Inferior parietal cortex (tissue), 1 donor: ENCODE results near the gene GOLGA6L1.
"Not testable (repeated sequence)": the region's sequence is repeated elsewhere in the genome, so short reads cannot be mapped to it uniquely, and the experiment has no call there.

Experiments
- DNase-seq: peaks from one replicate; pipeline ENCODE4 v3.0.0-alpha.2; 2016; ENCODE audit errors: extremely low spot score

Gene GOLGA6L1, protein sequence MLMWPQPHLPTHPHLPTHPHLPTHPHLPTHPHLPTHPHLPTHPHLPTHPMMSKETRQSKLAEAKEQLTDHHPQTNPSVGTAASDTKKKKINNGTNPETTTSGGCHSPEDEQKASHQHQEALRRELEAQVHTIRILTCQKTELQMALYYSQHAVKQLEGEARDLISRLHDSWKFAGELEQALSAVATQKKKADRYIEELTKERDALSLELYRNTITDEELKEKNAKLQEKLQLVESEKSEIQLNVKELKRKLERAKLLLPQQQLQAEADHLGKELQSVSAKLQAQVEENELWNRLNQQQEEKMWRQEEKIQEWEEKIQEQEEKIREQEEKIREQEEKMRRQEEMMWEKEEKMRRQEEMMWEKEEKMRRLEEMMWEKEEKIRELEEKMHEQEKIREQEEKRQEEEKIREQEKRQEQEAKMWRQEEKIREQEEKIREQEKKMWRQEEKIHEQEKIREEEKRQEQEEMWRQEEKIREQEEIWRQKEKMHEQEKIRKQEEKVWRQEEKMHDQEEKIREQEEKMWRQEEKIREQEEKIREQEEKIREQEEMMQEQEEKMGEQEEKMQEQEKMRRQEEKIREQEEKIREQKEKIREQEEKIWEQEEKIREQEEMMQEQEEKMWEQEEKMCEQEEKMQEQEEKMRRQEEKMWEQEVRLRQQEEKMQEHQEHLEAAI

DNA sequence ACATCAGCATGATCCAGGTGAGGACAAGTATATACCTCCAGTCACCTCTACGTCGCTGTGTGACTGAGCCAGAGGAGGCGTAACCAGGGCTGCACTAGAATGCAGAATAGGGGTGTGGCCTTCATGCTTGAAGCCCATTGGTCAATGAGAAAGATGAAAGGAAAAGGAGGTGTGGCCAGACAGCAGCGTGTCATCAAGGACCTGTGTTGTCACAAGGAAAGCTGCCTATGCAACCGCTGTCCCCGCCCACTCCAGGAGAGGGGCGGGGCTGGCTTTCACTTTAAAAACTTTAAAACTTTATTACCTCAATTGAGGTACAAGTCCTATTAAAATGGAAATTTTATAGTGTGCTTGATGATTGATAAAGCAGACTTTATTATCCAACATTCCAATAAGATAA lies at the start of gene GOLGA6L1:
GOLGA6L1 (minus strand) TSS at position 101 of the 400 bp plus-strand sequence; CDS start at position 10, 91 bp downstream.
- not testable (repeated sequence) for DNase-seq

DNA sequence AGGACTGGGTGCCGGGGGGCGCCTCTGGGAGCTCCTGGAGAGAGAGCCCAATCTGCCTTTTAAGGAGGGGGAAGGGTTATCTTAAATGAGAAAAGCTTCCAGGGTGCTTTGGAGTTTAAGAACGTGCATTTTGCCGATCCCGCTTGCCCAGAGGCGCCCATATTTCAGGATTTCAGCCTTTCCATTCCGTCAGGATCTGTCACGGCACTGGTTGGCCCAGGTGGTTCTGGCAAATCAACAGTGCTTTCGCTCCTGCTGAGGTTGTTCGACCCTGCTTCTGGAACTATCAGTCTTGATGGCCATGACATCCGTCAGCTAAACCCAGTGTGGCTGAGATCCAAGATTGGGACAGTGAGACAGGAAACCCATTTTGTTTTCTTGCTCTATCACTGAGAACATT lies 44.6 kb upstream of the GOLGA6L1 start:
- not testable (repeated sequence) for DNase-seq

GRCh38 chr15:23180547-23180927 lies 43.9 kb upstream of the GOLGA6L1 start:
- DNase-seq, result not testable (repeated sequence)

GRCh38 chr15:23179768-23180546 lies 43.3 kb upstream of the GOLGA6L1 start:
- DNase-seq, result not testable (repeated sequence)

GRCh38 chr15:23176683-23177082 lies 40.1 kb upstream of the GOLGA6L1 start:
- DNase-seq, result not testable (repeated sequence)

DNA sequence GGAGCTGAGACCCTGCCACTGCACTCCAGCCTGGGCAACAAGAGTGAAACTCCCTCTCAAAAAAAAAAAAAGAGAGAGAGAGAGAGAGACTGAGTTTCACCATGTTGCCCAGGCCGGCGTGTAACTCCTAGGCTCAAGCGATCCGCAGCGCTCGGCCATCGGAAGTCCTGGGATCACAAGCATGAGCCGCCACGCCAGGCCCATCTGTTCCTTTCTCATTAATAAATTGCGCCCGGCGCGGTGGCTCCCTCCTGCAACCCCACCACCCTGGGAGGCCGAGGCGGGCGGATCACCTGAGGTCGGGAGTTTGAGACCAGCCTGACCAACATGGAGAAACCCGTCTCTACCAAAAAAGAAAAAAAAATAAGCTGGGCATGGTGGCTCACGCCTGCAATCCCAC lies 39.0 kb upstream of the GOLGA6L1 start:
- not testable (repeated sequence) for DNase-seq

DNA sequence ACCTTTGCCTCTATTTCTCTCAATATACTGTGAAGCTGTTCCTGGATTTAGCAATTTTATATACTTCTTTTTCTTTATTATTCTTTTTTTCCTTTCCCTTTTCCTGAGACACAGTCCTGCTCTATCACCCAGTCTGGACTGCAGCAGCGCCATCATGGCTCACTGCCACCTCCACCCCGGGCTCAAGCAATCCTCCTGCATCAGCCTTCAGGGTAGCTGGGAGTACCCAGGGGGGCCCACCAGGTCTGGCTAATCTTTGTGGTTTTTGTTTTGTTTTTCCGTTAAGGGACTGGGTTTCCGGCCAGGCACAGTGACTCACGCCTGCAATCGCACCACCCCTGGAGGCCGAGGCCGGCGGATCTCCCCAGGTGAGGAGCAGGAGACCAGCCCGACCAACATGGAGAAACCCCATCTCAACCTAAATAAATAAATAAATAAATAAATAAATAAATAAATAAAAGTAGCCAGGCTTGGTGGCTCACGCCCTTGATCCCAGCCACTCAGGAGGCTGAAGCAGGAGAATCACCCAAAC lies 38.1 kb upstream of the GOLGA6L1 start:
- DNase-seq, result not testable (repeated sequence)

DNA sequence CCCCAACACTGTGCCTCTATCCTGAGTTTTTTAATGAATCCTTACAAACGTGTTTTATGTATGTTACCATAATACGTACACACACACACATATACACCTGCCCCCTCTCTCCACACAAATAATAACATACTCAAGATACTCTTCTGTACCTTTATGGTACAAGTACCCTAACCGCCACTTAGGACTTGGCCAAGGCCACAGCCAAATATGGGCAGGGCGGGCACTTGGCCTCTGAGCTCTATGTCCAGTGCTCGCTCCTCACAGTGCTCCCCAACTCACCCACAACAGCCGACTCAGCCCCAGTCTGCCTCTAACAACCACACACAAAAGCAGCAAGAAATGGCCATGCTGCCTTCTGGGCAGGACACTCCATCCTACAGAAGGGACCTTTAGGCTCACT lies 3.8 kb downstream of the GOLGA6L1 start:
- not testable (repeated sequence) for DNase-seq

- DNase-seq, result no peak
Observed at GRCh38 chr15:23118208-23118607, 18.4 kb downstream of the GOLGA6L1 start.

GRCh38 chr15:23095796-23096195 lies 40.8 kb downstream of the GOLGA6L1 start:
- DNase-seq, result no peak

DNA sequence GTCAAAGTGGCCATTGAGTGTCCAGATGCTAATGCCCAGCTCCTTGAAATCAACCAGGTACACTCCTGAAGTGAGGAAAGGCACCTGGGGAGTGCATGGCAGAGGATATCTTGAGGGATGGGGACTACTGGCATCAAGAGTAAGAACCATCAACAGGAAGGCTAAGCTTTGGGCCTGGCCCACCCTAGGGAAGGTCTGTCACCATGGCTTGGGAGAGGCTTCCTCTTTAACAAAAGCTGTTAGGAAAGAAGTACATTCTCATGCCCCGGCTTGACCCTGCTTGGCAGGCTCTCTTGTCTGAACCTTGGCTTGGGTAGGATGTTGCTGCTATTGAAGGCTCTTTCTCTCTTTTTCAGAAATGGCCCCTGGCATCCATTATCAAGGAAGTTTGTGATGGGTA lies 53.5 kb downstream of the GOLGA6L1 start:
- no peak for DNase-seq

GRCh38 chr15:23081996-23082737 lies 54.5 kb downstream of the GOLGA6L1 start:
- DNase-seq, result not testable (repeated sequence)

GRCh38 chr15:23081271-23081670 lies 55.4 kb downstream of the GOLGA6L1 start:
- peak; percentile 22 for DNase-seq

- no peak for DNase-seq
Observed at GRCh38 chr15:23079766-23080165, 56.9 kb downstream of the GOLGA6L1 start.
